ENCODE results near the gene CAPN14.

GRCh38 chr2:31258351-31258750 lies 41.0 kb upstream of the CAPN14 start:
- TF ChIP-seq GABPA (IDR thresholded peaks at IDR 0.05 in 1 of 2, conservative IDR thresholded peaks at IDR 0.05 in 1 of 2) (no peak), CTCF (IDR thresholded peaks at IDR 0.05; ENCODE audit: low read depth, low read length, missing input control) (no peak), EGR1 (IDR thresholded peaks at IDR 0.05; ENCODE audit: low read depth in 2 of 2) (no peak), ZBTB33 (IDR thresholded peaks at IDR 0.05) (no peak), REST (IDR thresholded peaks at IDR 0.05) (no peak), TAF1 (conservative IDR thresholded peaks at IDR 0.05) (no peak), FOXA1 (IDR thresholded peaks at IDR 0.05) (no peak), RAD21 (IDR thresholded peaks at IDR 0.05) (no peak), JUND (IDR thresholded peaks at IDR 0.05) (no peak), YY1 (IDR thresholded peaks at IDR 0.05) (no peak), HNF4A (conservative IDR thresholded peaks at IDR 0.05) (no peak)

All from liver (tissue), 3 donors.